ENCODE data around the gene TMEM154. TPM values are rescaled to one million over a fixed set of nuclear protein-coding genes. Genes with fewer than 3 reads are reported as not detected.

Gene TMEM154
- total RNA-seq, 1 experiment from 2014 or later, result 34.5 TPM

DNA sequence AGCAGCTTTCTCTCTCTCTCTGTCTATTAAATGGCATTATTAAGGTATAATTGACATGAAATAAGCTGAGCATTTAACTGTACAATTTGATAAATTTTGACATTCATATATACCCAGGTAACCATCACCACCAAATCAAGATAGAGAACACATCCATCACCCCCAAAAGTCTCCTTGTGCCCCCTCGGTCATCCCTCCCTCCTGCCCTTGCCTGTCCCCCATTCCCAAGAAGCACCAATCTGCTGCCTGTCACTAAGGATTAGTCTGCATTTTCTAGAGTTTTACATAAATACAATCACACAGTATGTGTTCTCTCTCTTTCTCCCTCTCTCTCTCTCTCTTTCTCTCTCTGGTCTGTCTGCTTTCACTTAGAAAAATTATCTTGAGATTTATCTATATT, 25.0 kb upstream of the TMEM154 start:
- peaks cover 13% of the 10 kb centered on the region for H3F3A ChIP-seq (ENCODE audit: insufficient read depth, low read depth)
- no peak overlapping the region for H3K4me3 ChIP-seq
- no peak for TF ChIP-seq EZH2 (IDR thresholded peaks at IDR 0.05; ENCODE audit: low read depth)
- TF ChIP-seq, protein P1, sequence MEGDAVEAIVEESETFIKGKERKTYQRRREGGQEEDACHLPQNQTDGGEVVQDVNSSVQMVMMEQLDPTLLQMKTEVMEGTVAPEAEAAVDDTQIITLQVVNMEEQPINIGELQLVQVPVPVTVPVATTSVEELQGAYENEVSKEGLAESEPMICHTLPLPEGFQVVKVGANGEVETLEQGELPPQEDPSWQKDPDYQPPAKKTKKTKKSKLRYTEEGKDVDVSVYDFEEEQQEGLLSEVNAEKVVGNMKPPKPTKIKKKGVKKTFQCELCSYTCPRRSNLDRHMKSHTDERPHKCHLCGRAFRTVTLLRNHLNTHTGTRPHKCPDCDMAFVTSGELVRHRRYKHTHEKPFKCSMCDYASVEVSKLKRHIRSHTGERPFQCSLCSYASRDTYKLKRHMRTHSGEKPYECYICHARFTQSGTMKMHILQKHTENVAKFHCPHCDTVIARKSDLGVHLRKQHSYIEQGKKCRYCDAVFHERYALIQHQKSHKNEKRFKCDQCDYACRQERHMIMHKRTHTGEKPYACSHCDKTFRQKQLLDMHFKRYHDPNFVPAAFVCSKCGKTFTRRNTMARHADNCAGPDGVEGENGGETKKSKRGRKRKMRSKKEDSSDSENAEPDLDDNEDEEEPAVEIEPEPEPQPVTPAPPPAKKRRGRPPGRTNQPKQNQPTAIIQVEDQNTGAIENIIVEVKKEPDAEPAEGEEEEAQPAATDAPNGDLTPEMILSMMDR (conservative IDR thresholded peaks at IDR 0.05), result no peak
- DNase-seq, result no peak
- peaks cover 22% of the 10 kb centered on the region for H3K4me1 ChIP-seq (replicated peaks; ENCODE audit: insufficient read depth)
- no peaks in the 10 kb centered on the region for H4K20me1 ChIP-seq (ENCODE audit: insufficient read depth)
- H3K79me2 ChIP-seq (ENCODE audit: low read depth), result no peaks in the 10 kb centered on the region
- no peaks in the 10 kb centered on the region for H3K9me2 ChIP-seq (ENCODE audit: insufficient read depth)
- ChIA-PET POLR2A (ENCODE audit: unreplicated experiment) (no interaction called here), CTCF (no interaction called here)
- H3K27ac ChIP-seq, result no peak overlapping the region
- no TSS peak for BruUV-seq (replicated peaks)
- H3K27me3 ChIP-seq (ENCODE audit: insufficient read depth, low read depth), result no peaks in the 10 kb centered on the region
- intact Hi-C loops (cut with micrococcal nuclease; ENCODE audit: unreplicated experiment), result no loop called here
- no peak overlapping the region for H2AFZ ChIP-seq
- H3K4me2 ChIP-seq, result no peak overlapping the region
- no peaks in the 10 kb centered on the region for H3K36me3 ChIP-seq (ENCODE audit: low read depth)
- H3K9me3 ChIP-seq (ENCODE audit: insufficient read depth, low read depth), result no peaks in the 10 kb centered on the region

DNA sequence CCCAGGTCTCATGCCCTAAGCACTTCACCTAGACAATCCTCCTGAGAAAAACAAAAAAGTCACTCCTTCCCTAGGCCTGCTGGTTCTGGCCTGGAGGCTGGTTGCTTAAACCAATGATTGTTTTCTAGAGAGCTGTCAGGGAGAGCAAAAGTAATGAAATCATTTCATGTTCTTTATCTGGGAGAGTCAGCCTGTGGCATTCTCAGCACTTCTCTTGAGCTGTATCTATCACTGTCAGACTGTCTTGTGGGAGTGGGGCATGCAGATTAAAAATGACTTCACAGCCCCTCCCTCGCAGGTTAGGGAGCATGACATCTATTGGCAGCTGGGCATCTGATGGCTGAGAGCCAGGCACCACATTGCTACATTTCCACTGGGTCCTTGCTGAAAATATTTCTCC, 20.4 kb upstream of the TMEM154 start:
- POLR2A ChIA-PET (ENCODE audit: unreplicated experiment), result no interaction called here
- intact Hi-C loops (cut with micrococcal nuclease; ENCODE audit: unreplicated experiment), result no loop called here
- no peaks in the 10 kb centered on the region for H3K27me3 ChIP-seq (ENCODE audit: insufficient read depth, low read depth)
- no peaks in the 10 kb centered on the region for H3K9me3 ChIP-seq (ENCODE audit: insufficient read depth, low read depth)
- H3K36me3 ChIP-seq (ENCODE audit: low read depth), result no peaks in the 10 kb centered on the region
- H3K79me2 ChIP-seq (ENCODE audit: low read depth), result no peaks in the 10 kb centered on the region
- H3K27ac ChIP-seq, result no peak overlapping the region
- no peak overlapping the region for H3K4me3 ChIP-seq
- no peaks in the 10 kb centered on the region for H4K20me1 ChIP-seq (ENCODE audit: insufficient read depth)
- TF ChIP-seq, protein P1 (conservative IDR thresholded peaks at IDR 0.05), result no peak
- no peak for TF ChIP-seq EZH2 (IDR thresholded peaks at IDR 0.05; ENCODE audit: low read depth)
- CTCF ChIA-PET, result interaction anchor here (0.5 kb wide), 1 partner anchor 76 kb away, joined by 4 read pairs; no protein-coding TSS in a partner anchor
- no peaks in the 10 kb centered on the region; the same call in 1 of the 2 replicates for H3F3A ChIP-seq (ENCODE audit: insufficient read depth, low read depth)
- no peak overlapping the region for H3K4me2 ChIP-seq
- no peak for DNase-seq
- no peak overlapping the region for H2AFZ ChIP-seq
- 0 out of 2 replicates have a peak, but pooled peaks cover 7% of the 10 kb centered on the region for H3K4me1 ChIP-seq (replicated peaks; ENCODE audit: insufficient read depth)
- no peaks in the 10 kb centered on the region for H3K9me2 ChIP-seq (ENCODE audit: insufficient read depth)
- no TSS peak for BruUV-seq (replicated peaks)

DNA sequence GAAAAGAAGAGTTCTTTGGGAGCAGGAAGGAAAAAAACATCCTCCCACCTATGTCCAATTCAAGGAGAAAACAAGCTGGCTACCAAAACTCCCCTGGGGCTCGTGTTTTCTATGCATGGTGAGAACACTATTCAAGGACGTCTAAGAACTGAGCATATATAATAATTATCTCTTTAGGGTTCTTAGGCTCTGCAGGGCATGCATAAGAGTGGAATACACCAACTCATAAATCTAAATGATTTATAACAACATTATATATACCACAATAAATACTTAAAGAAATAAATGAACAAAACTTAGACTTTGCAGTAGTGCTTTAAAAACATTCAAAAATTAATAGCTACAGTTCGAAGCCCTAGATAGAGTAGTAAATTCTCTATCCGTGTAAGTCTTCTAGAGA, 19.5 kb upstream of the TMEM154 start:
- Histone ChIP-seq H4K20me1 (ENCODE audit: insufficient read depth) (no peaks in the 10 kb centered on the region), H3K27ac (no peak overlapping the region), H3K4me3 (no peak overlapping the region), H3K9me2 (ENCODE audit: insufficient read depth) (no peaks in the 10 kb centered on the region), H3K4me1 (replicated peaks; ENCODE audit: insufficient read depth) (0 out of 2 replicates have a peak, but pooled peaks cover 7% of the 10 kb centered on the region), H3F3A (ENCODE audit: insufficient read depth, low read depth) (no peaks in the 10 kb centered on the region; the same call in 1 of the 2 replicates), H3K27me3 (ENCODE audit: insufficient read depth, low read depth) (no peaks in the 10 kb centered on the region), H3K36me3 (ENCODE audit: low read depth) (no peaks in the 10 kb centered on the region), H3K4me2 (no peak overlapping the region), H3K79me2 (ENCODE audit: low read depth) (no peaks in the 10 kb centered on the region), H3K9me3 (ENCODE audit: insufficient read depth, low read depth) (no peaks in the 10 kb centered on the region), H2AFZ (no peak overlapping the region)
- DNase-seq, result no peak
- intact Hi-C loops (cut with micrococcal nuclease; ENCODE audit: unreplicated experiment), result no loop called here
- BruUV-seq (replicated peaks), result no TSS peak
- ChIA-PET POLR2A (ENCODE audit: unreplicated experiment) (no interaction called here), CTCF (interaction anchor here (0.5 kb wide), 1 partner anchor 75 kb away, joined by 4 read pairs; no protein-coding TSS in a partner anchor)
- TF ChIP-seq, protein P1 (conservative IDR thresholded peaks at IDR 0.05), result no peak
- no peak for TF ChIP-seq EZH2 (IDR thresholded peaks at IDR 0.05; ENCODE audit: low read depth)
